ENCODE measurements around the gene SPTLC1.
"Not testable (repeated sequence)": the region's sequence is repeated elsewhere in the genome, so short reads cannot be mapped to it uniquely, and the experiment has no call there.

The SPTLC1 gene

GRCh38 chr9:92115071-92115858 is at the start of gene SPTLC1:
Gene SPTLC1 (minus strand): TSS chr9:92115413. CDS start chr9:92115370, 43 bp downstream.
- DNase-seq: peak; percentile 92

DNA sequence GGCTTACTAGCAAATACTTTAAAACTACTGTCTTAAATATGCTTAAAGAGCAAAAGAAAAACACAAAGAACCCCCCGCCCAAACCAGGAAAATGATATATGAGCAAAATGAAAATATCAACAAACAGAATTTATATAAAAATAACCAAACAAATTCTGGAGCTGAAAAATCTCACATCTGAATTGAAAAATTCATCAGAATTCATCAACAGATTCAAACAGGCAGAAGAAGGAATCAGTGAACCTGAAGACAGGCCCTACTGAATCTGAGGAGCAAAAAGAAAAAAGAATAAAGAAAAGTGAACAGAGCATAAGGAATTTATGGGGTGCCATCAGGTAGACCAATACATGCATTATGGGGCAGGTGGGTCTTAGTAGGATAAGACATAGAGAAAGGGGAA is 49.8 kb upstream of the SPTLC1 start:
- no peak for DNase-seq

GRCh38 chr9:92164490-92164889 is 49.3 kb upstream of the SPTLC1 start:
- no peak for DNase-seq

- no peak for DNase-seq
These were observed 48.1 kb upstream of the SPTLC1 start for GRCh38 chr9:92163276-92163675.

- DNase-seq: no peak
These were observed 45.6 kb upstream of the SPTLC1 start for GRCh38 chr9:92160786-92161185.

DNA sequence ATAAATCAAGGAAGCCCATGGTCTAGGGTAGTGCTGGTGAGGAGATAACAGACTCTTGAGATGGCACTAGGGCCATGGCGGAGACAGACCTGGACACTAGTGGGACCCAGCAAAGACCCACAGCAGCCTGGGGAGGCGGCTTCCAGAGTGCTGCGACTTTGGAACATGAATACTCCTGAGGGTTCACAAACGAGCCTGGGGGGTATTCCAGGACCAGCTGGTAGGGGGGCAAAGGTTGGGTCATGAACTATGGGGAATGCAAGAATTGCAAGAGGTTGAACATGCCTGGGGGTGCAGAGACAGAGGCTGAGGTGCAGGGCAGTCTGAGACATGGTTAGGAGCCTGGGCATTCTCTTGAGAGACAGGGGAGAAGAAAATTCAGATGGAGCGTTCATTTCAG is 43.8 kb upstream of the SPTLC1 start:
- no peak for DNase-seq

DNA sequence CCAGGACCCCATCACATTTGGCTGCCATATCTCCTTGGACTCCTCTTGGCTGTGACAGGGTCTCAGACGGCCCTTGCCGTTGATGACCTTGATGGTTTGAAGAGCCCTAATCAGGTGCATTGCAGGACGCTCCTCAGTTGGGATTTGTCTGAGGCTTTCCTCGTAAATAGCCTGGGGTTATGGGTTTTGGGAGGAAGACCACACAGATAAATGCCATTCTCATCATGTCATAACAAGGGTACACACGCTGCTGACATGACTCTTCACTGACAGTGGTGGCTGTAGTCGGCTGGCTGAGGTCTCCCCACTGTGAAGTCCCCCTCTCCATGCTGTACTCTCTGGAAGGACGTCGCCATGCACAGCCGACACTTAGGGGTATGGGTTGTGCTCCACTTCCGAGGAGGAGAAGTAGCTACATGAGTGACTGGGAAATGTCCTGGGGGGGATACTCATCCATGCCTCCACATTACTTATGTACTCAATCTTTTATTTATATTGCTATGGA is 42.9 kb upstream of the SPTLC1 start:
- DNase-seq: no peak

DNA sequence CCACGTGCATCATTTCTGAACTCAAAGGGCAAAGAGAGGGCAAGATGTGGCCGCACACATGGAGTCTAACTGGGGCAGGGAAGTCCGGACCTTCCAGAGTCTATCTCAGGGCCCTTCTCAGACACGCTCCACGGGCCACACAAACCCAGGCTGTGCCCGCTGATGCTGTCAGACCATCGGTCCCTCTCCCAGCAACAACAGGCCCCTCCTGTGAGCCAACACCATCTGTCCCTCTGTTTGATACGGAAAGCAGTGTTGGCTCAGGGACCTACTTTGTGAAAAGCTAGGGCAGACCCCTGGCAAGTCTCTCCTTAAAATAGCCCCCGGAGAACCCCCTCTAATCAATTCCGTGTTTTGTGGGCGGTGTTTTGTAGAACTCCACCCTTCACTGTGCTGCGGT is 40.5 kb upstream of the SPTLC1 start:
- peak; percentile 79 for DNase-seq

DNA sequence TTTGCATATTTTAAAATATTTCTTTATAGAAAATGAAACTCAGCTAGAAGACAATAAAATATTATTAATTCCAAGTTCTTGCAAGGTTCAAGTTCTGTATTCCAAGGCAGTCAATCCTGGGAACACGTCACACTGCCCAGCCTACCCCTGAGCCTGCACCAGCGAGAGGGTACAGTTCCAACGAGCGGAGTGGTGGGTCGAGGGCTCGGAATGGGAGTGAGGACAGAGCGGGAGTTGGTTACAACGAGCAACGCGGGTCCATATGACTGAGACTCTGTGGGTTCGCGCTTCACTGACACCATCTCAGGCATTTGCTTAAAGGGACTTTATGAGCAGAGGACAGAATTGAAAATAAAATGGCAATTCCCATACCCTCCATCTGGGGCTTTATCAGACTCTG is 40.0 kb upstream of the SPTLC1 start:
- peak; percentile 28 for DNase-seq

GRCh38 chr9:92153466-92154415 is 38.5 kb upstream of the SPTLC1 start:
- DNase-seq: not testable (repeated sequence)

DNA sequence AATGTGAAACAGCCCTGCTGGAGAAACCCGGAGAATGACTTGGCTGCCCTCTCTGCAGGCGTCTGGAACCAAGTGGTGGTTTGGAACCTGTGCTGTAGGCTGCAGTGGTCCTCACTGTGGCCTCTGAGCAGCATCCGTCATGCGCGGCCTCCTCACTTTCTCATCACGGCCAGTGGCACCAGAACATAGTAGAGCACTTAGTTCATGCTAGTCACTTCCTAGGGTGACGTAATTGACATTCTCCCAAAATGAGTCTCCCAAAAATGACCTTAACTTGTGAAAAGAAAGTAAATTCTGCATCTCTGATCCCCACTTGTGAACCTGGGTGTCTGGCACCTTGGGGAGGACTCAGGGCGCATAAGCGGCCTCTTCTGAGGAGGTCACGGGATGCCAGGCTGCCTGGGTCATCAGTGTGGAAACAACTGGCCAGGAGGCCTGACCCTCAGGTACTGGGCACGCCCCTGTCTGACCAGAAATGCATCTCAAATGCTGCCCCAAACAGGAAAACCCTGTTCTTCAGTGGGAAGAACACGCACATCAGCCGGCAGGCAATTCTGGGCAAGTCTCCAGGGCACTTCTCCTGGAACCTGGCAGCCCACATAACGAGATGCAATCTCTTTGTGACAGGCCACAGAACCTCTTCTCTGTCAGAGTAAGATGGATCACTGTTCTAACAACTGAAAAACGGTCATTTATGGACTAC is 36.6 kb upstream of the SPTLC1 start:
- DNase-seq: peak; percentile 29

GRCh38 chr9:92150501-92151470 is 35.6 kb upstream of the SPTLC1 start:
- not testable (repeated sequence) for DNase-seq

- no peak for DNase-seq
These were observed 32.6 kb upstream of the SPTLC1 start for GRCh38 chr9:92147852-92148180.

DNA sequence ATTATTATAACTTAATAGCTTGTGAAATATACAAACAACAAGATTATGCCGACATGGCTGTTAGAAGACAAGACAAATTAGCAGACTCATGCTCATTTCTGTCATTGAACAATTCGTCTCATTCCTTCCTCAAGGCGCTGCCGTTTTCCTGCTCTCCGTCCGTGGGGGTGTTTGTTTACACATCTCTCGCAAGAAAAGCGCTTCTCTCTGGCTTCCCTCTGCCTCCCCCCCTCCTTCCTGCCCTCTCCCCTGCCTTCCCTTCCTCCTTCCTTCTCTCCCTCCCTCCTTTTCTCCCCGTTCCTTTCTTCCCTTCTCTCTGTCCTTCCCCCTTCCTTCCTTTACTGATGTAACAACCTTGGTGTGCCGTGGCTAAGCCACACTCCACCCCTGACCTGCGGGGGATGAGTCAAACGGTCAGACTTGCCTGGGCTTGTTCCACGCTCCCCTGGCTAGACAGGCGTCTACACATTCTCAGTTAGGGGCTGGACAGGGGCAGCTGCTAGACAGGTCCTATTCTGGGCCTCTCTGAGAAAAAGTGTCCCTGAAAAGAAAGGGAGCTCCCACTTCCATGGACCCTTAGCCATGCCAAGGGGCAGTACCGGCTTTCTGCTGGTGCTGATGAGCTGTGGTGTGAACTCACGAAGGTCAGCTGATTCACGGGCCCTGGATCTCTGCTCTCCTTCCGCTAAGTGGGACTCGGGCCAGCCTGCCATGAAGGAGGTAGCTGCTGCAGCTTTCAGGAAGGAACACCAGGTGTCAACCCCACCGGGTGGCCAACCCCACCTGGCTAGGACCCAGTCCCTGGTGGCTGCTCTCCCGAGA is 32.0 kb upstream of the SPTLC1 start:
- DNase-seq: peak; percentile 37

DNA sequence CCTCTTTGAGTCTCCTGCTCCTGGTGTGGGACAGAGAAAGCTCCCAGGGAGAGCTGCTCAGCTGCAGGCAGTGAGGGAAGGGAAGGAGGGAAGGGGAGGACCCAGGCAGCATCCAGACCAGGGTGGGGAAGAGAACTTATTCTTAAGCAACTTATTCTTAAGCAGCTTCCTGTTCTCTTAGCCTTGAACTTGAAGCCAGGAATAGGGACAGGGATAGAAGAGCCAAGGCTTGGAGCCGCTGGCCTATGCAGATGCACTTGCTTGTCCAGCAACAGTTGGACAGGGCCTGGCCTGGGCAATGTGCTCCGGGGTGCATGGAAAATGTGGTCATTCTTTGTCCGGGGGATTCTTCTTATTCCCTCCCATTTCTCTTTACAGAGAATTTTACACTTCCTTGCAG is 31.4 kb upstream of the SPTLC1 start:
- DNase-seq: no peak

- not testable (repeated sequence) for DNase-seq
These were observed 30.6 kb upstream of the SPTLC1 start for GRCh38 chr9:92145784-92146183.

DNA sequence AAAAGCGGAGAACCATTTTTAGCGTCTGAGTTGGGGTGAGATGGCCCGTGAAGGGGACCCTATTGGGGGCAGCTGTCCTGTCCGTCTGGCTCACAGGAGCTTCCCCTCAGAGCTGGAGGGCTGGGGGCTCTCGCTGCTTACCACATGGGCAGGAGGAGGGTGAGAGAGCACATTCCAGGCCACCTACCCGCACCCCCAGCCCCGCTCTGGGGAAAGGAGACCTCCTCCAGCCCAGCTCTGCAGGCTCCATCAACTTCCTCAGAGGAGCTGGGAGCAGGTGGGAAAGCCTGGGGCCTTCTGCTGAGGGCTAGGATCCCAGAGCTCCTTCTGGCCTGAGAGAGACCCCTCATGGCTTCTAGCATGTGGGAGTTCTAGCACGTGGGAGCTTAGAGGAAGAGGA is 27.1 kb upstream of the SPTLC1 start:
- DNase-seq: no peak

DNA sequence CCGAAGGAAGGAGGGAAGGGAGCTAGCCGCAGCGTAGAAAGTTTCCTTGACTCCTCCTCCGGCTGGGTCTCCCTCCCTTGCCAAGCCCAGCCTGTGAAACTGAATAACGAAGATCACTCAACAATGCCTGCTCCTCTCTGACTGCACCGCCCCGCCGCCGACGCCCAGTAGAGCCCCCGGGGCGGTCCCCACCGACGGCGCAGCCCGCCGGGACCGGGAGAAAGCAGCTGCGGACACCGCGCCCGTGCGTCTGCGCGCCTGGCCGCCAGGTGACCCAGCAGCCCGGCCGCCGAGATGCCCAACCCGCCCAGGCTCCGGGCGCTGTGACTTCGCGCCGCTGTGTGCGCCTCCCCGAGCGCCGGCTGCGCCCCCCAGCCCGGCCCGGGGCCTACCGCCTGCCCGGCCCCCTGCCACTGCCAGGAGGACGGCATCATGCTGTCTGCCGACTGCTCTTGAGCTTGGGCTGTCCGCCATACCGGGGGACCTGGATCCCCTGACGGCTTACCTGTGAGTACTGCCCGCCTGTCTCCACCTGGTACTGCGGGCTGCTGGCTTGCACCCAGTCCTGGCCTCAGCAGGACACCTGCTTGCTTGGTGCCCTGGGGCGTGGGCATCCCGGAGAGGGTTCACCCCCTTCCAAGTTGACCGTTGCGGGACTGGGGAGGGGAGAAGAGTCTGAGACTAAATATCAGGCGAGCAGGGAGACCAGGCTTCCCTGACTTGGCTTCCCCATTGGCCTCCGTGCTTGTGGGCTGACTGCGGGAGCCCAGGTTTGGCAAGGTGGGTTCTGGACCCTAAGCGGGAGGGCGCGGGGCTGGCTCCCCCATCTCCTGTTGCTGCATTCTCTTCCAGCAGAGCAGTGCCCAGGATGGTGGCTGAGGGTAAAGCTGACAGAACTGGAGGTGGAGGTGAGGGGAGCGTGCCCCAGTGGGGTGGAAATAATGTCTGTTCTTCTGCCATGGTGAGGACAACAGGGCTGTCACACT is 26.2 kb upstream of the SPTLC1 start:
- peak; percentile 10 for DNase-seq

DNA sequence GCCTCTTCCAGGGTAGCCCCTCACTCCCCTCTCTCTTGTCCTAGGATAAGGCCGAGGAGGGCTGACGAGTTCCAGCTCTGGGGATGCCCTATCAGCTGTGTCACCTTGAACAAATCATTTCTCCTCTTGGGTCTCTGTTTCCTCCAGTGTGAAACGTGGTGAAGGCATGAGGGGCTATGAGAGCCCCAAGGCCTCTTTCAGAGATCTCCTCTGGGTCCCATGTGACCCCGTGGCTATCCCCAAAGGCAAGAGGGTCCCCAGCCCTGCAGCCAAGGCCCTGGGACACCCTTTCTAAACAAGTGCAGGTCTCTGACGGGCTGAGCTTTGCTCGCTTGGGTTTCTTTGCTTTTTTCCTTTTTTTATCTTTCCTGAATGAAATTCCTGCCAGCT is 25.5 kb upstream of the SPTLC1 start:
- no peak for DNase-seq

Data from NCI-H2171 treated with DMSO at 0.1 percent for 48 hours (cell line).